ENCODE measurements around the gene INAFM1. TPM values are rescaled to one million over a fixed set of nuclear protein-coding genes. Genes with fewer than 3 reads are reported as not detected.

Gene INAFM1
- total and polyA plus RNA-seq, 9 of the 15 experiments (the other 6 are each of a cell fraction or from before 2014, with no cell fraction given) = 0.71 to 30.9 (median 3.1) TPM

GRCh38 chr19:47274071-47274890 lies at the start of gene INAFM1 (continued):
- no peak for TF ChIP-seq REST (IDR thresholded peaks at IDR 0.05; ENCODE audit: borderline replicate concordance)
- TF ChIP-seq REST (CRISPR knock-in tag; IDR thresholded peaks at IDR 0.05; ENCODE audit: low read depth) = no peak
- no peak for TF ChIP-seq NCOA1 (IDR thresholded peaks at IDR 0.05; ENCODE audit: low read depth)
- no peak for TF ChIP-seq FOXM1 (IDR thresholded peaks at IDR 0.05; ENCODE audit: low read depth)
- TF ChIP-seq FOXM1 (CRISPR knock-in tag; IDR thresholded peaks at IDR 0.05; ENCODE audit: low read depth) = no peak
- no peak for TF ChIP-seq MCM3 (IDR thresholded peaks at IDR 0.05)
- TF ChIP-seq TEAD4 (IDR thresholded peaks at IDR 0.05; ENCODE audit: low read length) = no peak
- TF ChIP-seq TEAD4 (CRISPR knock-in tag; IDR thresholded peaks at IDR 0.05; ENCODE audit: borderline replicate concordance) = no peak
- 0 out of 2 replicates have a peak, but pooled peaks have one; percentile 30 for TF ChIP-seq MYNN (IDR thresholded peaks at IDR 0.05)
- no peak for TF ChIP-seq MYNN (CRISPR knock-in tag; IDR thresholded peaks at IDR 0.05)
- no peak for TF ChIP-seq ZNF764 (CRISPR knock-in tag; IDR thresholded peaks at IDR 0.05; ENCODE audit: low read depth)
- TF ChIP-seq MXD1 (CRISPR knock-in tag; IDR thresholded peaks at IDR 0.05; ENCODE audit: borderline replicate concordance, poor library complexity, severe bottlenecking) = no peak
- TF ChIP-seq ZKSCAN8 (CRISPR knock-in tag; IDR thresholded peaks at IDR 0.05) = no peak
- no peak for TF ChIP-seq NFE2 (IDR thresholded peaks at IDR 0.05; ENCODE audit: low read depth)
- TF ChIP-seq NFIX (CRISPR knock-in tag; IDR thresholded peaks at IDR 0.05; ENCODE audit: low read depth) = no peak
- TF ChIP-seq KLF1 (tag; IDR thresholded peaks at IDR 0.05) = no peak
- TF ChIP-seq NUFIP1 (IDR thresholded peaks at IDR 0.05; ENCODE audit: partially characterized antibody) = no peak
- TF ChIP-seq CCAR2 (IDR thresholded peaks at IDR 0.05; ENCODE audit: low read depth, low read length) = no peak
- TF ChIP-seq E2F8 (IDR thresholded peaks at IDR 0.05; ENCODE audit: low read depth, partially characterized antibody) = peak; percentile 82

All from K562 (cell line).